Type B pancreatic cell (in vitro differentiated cells): ENCODE results near the gene ZNF513. TPM values are rescaled to one million over a fixed set of nuclear protein-coding genes. Genes with fewer than 3 reads are reported as not detected.

Source experiments
- DNase-seq: peaks from one replicate; pipeline ENCODE4 v3.0.0; 2021; ENCODE audit warnings: mixed read lengths; ENCODE audit not compliant: unreplicated experiment; ENCODE audit errors: extremely low spot score
- H3K27ac Mint-ChIP-seq: 2 replicates; pipeline ENCODE4 v1.8.0; 2021; ENCODE audit warnings: mild to moderate bottlenecking, mixed read lengths
- H3K27me3 Mint-ChIP-seq: 2 replicates; pipeline ENCODE4 v1.8.0; 2021; ENCODE audit warnings: mixed read lengths
- H3K36me3 Mint-ChIP-seq: 2 replicates; pipeline ENCODE4 v1.8.0; 2021; ENCODE audit warnings: mixed read lengths
- H3K4me1 Mint-ChIP-seq: one replicate; pipeline ENCODE4 v1.8.0; 2021; ENCODE audit warnings: mixed read lengths; ENCODE audit not compliant: unreplicated experiment
- H3K4me3 Mint-ChIP-seq: 2 replicates; pipeline ENCODE4 v1.8.0; 2021; ENCODE audit warnings: mild to moderate bottlenecking, mixed read lengths
- H3K9me3 Mint-ChIP-seq: 2 replicates; pipeline ENCODE4 v1.8.0; 2021; ENCODE audit warnings: mixed read lengths
- CTCF ChIP-seq: fragments of 200-600 bp; sonication (generic); conservative IDR thresholded peaks from 2 replicates; pipeline ENCODE4 v1.5.0; 2021; ENCODE audit warnings: antibody characterized with exemption, mild to moderate bottlenecking
- total RNA-seq: library from RNA; stranded (reverse); gene quantifications from 2 replicates; pipeline ENCODE4 v1.2.1, GENCODE V29; 2021; ENCODE audit warnings: low replicate concordance

Gene ZNF513
- total RNA-seq, 1 donor from 2014 or later: 25.3 TPM

- Mint-ChIP-seq H3K9me3 (no peaks in the 10 kb centered on the region), H3K27ac (no peak overlapping the region), H3K36me3 (peaks cover 15% of the 10 kb centered on the region), H3K27me3 (no peaks in the 10 kb centered on the region), H3K4me1 (no peaks in the 10 kb centered on the region), H3K4me3 (no peak overlapping the region)
- no peak for DNase-seq
- no peak for TF ChIP-seq CTCF
Observed at GRCh38 chr2:27393225-27393624, 12.7 kb upstream of the ZNF513 start.

GRCh38 chr2:27390822-27391679 lies 10.5 kb upstream of the ZNF513 start:
- H3K4me3 Mint-ChIP-seq: no peak overlapping the region
- no peak for TF ChIP-seq CTCF
- H3K27me3 Mint-ChIP-seq: no peaks in the 10 kb centered on the region
- peaks cover 11% of the 10 kb centered on the region for H3K36me3 Mint-ChIP-seq
- H3K4me1 Mint-ChIP-seq: no peaks in the 10 kb centered on the region
- H3K27ac Mint-ChIP-seq: no peak overlapping the region
- DNase-seq: no peak
- no peaks in the 10 kb centered on the region for H3K9me3 Mint-ChIP-seq

GRCh38 chr2:27381577-27382181 lies 1.1 kb upstream of the ZNF513 start:
- DNase-seq: no peak
- no peaks in the 10 kb centered on the region for H3K9me3 Mint-ChIP-seq

GRCh38 chr2:27379836-27380625 lies 503 bp downstream of the ZNF513 start:
- TF ChIP-seq CTCF: no peak
- Mint-ChIP-seq H3K4me1 (peaks cover 24% of the 10 kb centered on the region), H3K27me3 (no peaks in the 10 kb centered on the region), H3K4me3 (peak overlapping the region; percentile 88), H3K27ac (peak overlapping the region; percentile 97), H3K36me3 (peaks cover 19% of the 10 kb centered on the region), H3K9me3 (no peaks in the 10 kb centered on the region)
- DNase-seq: no peak

More at GRCh38 chr2:27381577-27382181, 1.1 kb upstream of the ZNF513 start:
- Mint-ChIP-seq H3K4me1 (peaks cover 24% of the 10 kb centered on the region), H3K36me3 (peaks cover 28% of the 10 kb centered on the region), H3K4me3 (peak overlapping the region; percentile 88), H3K27me3 (no peaks in the 10 kb centered on the region), H3K27ac (peak overlapping the region; percentile 97)
- no peak for TF ChIP-seq CTCF

GRCh38 chr2:27379383-27379835 lies 1.1 kb downstream of the ZNF513 start:
- Mint-ChIP-seq H3K4me1 (peaks cover 24% of the 10 kb centered on the region), H3K9me3 (no peaks in the 10 kb centered on the region), H3K27me3 (no peaks in the 10 kb centered on the region), H3K27ac (peak overlapping the region; percentile 97), H3K4me3 (peak overlapping the region; percentile 88), H3K36me3 (peaks cover 21% of the 10 kb centered on the region)
- DNase-seq: no peak
- TF ChIP-seq CTCF: no peak
